Spinal cord (tissue), 10 donors: Measurements from ENCODE around the gene PBXIP1. TPM values are rescaled to one million over a fixed set of nuclear protein-coding genes. Genes with fewer than 3 reads are reported as not detected.

Experiments
- DNase-seq, 6 donors: peaks; one replicate each; pipeline versions ENCODE4 v3.0.0 to v3.0.0-alpha.2; 2013 to 2015; ENCODE audit warnings: low spot score in 6 of 6, low read depth in 4 of 6
- H3K27ac ChIP-seq: one replicate; pipeline ENCODE4 v1.5.1; 2013; ENCODE audit warnings: low read depth, low read length, control low read depth
- H3K27me3 ChIP-seq: one replicate; pipeline ENCODE4 v1.6.1; 2013; ENCODE audit warnings: low read length; ENCODE audit not compliant: control insufficient read depth, insufficient read depth
- H3K36me3 ChIP-seq: one replicate; pipeline ENCODE4 v1.6.1; 2013; ENCODE audit warnings: low read length; ENCODE audit not compliant: control insufficient read depth, insufficient read depth
- H3K4me1 ChIP-seq: one replicate; pipeline ENCODE4 v1.6.1; 2013; ENCODE audit warnings: low read length; ENCODE audit not compliant: control insufficient read depth, insufficient read depth
- H3K4me3 ChIP-seq: one replicate; pipeline ENCODE4 v1.5.1; 2013; ENCODE audit warnings: low read depth, low read length, control low read depth
- H3K9me3 ChIP-seq: one replicate; pipeline ENCODE4 v1.6.1; 2013; ENCODE audit warnings: low read length; ENCODE audit not compliant: control insufficient read depth, insufficient read depth
- WGBS: methylation state at CpG from one replicate; pipeline ENCODE4 v1.1.5; 2013; ENCODE audit warnings: missing lambda C conversion rate; ENCODE audit not compliant: insufficient coverage; 5-methylcytosine and 5-hydroxymethylcytosine counted together
- polyA plus RNA-seq, 2 donors: library from polyadenylated mRNA; unstranded; fragments of 120-200 nt; gene quantifications; one replicate each; pipeline ENCODE4 v1.2.1, GENCODE V29; 2013; ENCODE audit not compliant: insufficient read length in 2 of 2
- total RNA-seq, 2 donors: library from RNA; depleted of rRNA in 1 of 2; stranded (reverse); fragments of 120-200 nt in 1 of 2; fragments of >200 nt in 1 of 2; gene quantifications; one replicate each; pipeline versions ENCODE4 v1.2.3 to v1.2.4, GENCODE V29; 2013 to 2014
- donor health status: healthy.

Gene PBXIP1
- total and polyA plus RNA-seq, 4 donors, result 57.5 to 143 (median 67.3) TPM

DNA sequence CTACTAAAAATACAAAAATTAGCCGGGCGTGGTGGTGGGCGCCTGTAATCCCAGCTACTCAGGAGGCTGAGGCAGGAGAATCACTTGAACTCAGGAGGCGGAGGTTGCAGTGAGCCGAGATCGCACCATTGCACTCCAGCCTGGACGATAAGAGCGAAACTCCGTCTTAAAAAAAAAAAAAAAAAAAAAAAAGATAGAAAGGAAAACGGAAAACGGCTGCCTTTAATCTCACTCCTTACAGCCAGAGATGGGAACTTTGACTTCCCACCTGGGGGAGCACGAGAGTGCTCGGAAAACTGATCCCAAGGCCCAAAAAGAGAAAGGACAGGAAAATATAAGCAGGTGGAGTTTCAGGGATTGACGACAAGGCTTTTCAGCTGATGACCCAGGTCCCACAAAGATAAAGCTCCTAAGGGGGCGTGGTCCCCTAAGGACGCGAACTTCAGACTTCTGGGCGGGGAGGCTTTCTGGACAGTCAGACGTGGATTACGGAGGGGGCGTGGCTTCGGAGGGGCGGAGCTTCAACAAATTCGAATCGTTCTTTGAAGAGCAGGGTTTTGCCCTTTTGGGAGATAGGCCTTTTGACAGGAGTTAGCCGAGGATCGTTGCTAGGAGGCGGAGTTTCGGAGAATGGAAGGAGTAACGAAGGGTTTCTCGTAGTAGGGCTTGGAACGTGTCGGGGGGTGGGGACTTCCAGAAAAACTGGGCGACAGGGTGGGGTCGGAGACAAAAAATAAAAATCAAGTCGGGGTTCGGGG lies 17.6 kb upstream of the PBXIP1 start:
- no peaks in the 10 kb centered on the region for H3K9me3 ChIP-seq
- H3K4me3 ChIP-seq, result peak overlapping the region; percentile 76
- DNase-seq, result peak in 4 of 6 donors; percentile 72 to 95 (median 86)
- peaks cover 51% of the 10 kb centered on the region for H3K4me1 ChIP-seq
- WGBS, result under 1% methylated on average over 26 of the region's 37 CpGs
- no peaks in the 10 kb centered on the region for H3K27me3 ChIP-seq
- peak overlapping the region; percentile 98 for H3K27ac ChIP-seq
- peaks cover 3% of the 10 kb centered on the region for H3K36me3 ChIP-seq

- no peaks in the 10 kb centered on the region for H3K27me3 ChIP-seq
- H3K4me1 ChIP-seq, result peaks cover 54% of the 10 kb centered on the region
- peaks cover 10% of the 10 kb centered on the region for H3K36me3 ChIP-seq
- peak overlapping the region; percentile 98 for H3K27ac ChIP-seq
- WGBS, result 27% methylated on average over 7 of the region's 18 CpGs
- peak in 1 of 6 donors; percentile 55 for DNase-seq
- H3K9me3 ChIP-seq, result no peaks in the 10 kb centered on the region
- H3K4me3 ChIP-seq, result no peak overlapping the region
These were observed 16.8 kb upstream of the PBXIP1 start for GRCh38 chr1:154972517-154973343.

DNA sequence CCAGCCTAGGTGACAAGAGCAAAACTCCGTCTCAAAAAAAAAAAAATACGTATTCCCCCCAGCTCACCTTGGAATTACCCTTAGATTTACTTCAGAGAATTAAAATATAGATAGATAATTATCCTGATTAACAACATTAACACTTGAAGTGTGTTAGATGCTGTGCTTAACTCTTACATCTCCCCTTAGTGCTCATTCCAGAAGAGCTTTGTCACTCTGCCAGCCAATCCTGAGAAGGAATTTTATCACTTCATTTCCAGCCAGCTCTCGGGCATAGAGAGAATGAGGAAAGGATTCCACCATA lies 16.3 kb upstream of the PBXIP1 start:
- no peak overlapping the region for H3K4me3 ChIP-seq
- DNase-seq, result no peak
- H3K9me3 ChIP-seq, result no peaks in the 10 kb centered on the region
- peaks cover 57% of the 10 kb centered on the region for H3K4me1 ChIP-seq
- H3K27me3 ChIP-seq, result no peaks in the 10 kb centered on the region
- peak overlapping the region; percentile 98 for H3K27ac ChIP-seq
- H3K36me3 ChIP-seq, result peaks cover 14% of the 10 kb centered on the region
- no CpG with 5 or more reads among the region's 3 CpGs for WGBS

DNA sequence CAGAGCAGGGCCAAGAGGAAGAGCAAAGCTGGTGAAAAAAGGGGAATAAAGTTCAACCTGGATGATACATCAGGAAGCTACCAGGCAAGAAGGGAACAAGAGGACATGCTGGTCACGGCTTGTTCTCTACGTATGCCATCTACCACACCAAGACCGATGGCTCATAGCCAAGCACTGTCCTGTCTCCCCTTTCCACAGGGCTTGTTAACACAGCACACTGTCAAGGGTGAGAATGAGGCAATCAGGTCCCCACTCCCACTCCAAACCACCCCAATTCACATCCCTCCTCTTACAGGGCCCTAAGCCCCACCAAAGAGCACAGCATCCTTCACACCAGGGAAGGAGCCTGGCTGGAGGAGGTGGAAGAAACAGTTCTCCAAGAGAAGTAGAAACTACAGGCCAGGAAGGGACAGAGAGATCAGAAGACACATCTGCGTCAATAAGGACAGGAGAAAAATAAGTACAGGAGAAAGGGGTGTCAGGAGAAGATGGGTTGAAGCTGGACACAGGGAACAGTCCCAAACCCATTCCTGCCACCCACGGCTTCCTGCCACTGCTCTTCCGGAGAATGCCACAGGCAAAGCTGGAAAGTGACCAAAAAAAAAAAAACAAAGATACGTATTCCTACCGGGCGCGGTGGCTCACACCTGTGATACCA lies 15.6 kb upstream of the PBXIP1 start:
- Histone ChIP-seq H3K9me3 (no peaks in the 10 kb centered on the region), H3K36me3 (peaks cover 20% of the 10 kb centered on the region), H3K4me1 (peaks cover 57% of the 10 kb centered on the region), H3K27me3 (no peaks in the 10 kb centered on the region), H3K4me3 (peak overlapping the region; percentile 38), H3K27ac (peak overlapping the region; percentile 91)
- 66% methylated on average over 9 of the region's 10 CpGs for WGBS
- DNase-seq, result no peak

DNA sequence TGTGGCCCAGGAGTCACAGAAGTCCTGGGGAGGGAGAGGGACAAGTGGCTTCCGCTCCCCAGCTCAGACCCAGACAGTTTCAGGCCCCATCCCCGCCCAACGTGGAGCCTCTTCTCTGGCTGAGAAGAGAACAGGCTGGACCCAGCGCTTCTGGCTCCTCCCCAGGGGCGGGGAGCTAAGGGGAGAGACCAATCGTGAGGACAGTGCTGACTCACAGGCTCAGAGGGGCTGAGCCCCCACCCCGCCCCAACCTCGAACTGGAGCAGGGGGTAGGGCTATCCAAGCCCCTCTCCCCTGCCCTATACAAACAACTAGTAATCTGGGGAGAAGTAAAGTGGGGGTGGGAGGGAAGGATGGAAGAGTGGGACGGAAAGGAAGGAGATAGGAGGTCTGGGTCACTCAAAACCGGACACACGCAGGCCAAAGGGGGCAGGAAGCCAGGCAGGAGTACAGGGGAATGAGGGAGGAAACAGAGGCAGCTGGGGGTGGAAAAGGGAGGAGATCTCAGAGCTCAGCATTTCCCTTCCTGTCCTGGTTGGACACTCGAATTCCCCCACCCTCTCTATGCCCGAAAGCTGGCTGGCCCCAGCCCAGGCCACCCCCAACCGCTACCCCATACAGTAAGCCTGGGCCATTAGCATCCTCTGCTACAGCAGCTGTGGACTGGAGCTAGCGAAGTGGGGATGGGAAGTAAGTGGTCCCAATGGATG lies 14.9 kb upstream of the PBXIP1 start, which contains the start of gene SHC1:
SHC1 (minus strand) TSS at position 117 of the 710 bp plus-strand sequence. CDS start 221 bp downstream, outside the sequence.
- Histone ChIP-seq H3K4me3 (peak within 1 kb of the TSS; percentile 38), H3K4me1 (peaks cover 57% of the 10 kb centered on the region), H3K9me3 (no peaks in the 10 kb centered on the region), H3K27ac (peak within 1 kb of the TSS; percentile 91), H3K36me3 (peaks cover 26% of the 10 kb centered on the region), H3K27me3 (no peaks in the 10 kb centered on the region)
- DNase-seq, result peak in 3 of 6 donors; percentile 78 to 95 (median 90)
- WGBS, result 4% methylated on average over 9 of the region's 15 CpGs

DNA sequence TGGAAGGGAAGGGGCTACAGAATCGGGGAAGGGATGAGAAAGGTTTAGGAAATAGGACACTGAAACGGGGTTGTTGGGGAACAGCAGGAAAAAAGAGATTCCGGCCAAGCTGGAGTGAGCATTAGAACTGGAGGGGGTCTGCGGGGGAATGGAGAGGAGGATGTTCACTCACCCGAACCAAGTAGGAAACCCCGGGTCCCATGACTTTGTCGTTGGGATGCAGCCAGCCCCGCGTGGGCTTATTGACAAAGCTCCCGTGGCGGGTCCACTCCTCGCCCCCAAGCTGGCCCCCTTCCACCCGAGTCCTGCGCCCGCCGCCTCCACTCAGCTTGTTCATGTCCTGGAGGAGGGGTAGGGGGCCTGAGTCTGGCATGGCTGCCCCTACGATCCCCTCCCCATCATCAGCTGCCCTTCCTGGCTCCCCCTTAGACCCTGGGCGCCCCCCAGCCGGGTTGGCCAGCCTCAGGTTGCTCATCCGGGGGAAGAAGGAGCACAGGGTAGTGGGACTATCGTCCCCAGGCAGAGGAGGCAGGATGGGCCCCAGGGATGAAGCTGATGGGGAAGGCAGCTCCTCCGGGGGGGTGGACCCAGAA lies 14.1 kb upstream of the PBXIP1 start:
- peaks cover 52% of the 10 kb centered on the region for H3K4me1 ChIP-seq
- H3K4me3 ChIP-seq, result peak overlapping the region; percentile 38
- H3K27me3 ChIP-seq, result no peaks in the 10 kb centered on the region
- peak overlapping the region; percentile 91 for H3K27ac ChIP-seq
- no peaks in the 10 kb centered on the region for H3K9me3 ChIP-seq
- peak in 1 of 6 donors; percentile 34 for DNase-seq
- peaks cover 33% of the 10 kb centered on the region for H3K36me3 ChIP-seq
- 10% methylated on average over 12 of the region's 22 CpGs for WGBS

GRCh38 chr1:154969246-154969645 lies 13.3 kb upstream of the PBXIP1 start:
- H3K9me3 ChIP-seq, result no peaks in the 10 kb centered on the region
- no peak for DNase-seq
- 43% methylated on average over 1 of the region's 5 CpGs for WGBS
- peak overlapping the region; percentile 38 for H3K4me3 ChIP-seq
- H3K4me1 ChIP-seq, result peaks cover 52% of the 10 kb centered on the region
- H3K27me3 ChIP-seq, result no peaks in the 10 kb centered on the region
- peaks cover 37% of the 10 kb centered on the region for H3K36me3 ChIP-seq
- peak overlapping the region; percentile 91 for H3K27ac ChIP-seq

GRCh38 chr1:154968731-154969130 lies 12.8 kb upstream of the PBXIP1 start:
- peaks cover 52% of the 10 kb centered on the region for H3K4me1 ChIP-seq
- H3K36me3 ChIP-seq, result peaks cover 39% of the 10 kb centered on the region
- WGBS, result no CpG with 5 or more reads among the region's 3 CpGs
- H3K9me3 ChIP-seq, result no peaks in the 10 kb centered on the region
- H3K4me3 ChIP-seq, result no peak overlapping the region
- H3K27ac ChIP-seq, result no peak overlapping the region
- no peak for DNase-seq
- no peaks in the 10 kb centered on the region for H3K27me3 ChIP-seq
